ENCODE results near the gene SH2D3A.

GRCh38 chr19:6760606-6761005 lies 6.6 kb downstream of the SH2D3A start:
- TF ChIP-seq CTCF (conservative IDR thresholded peaks at IDR 0.05) (no peak), ZFX (IDR thresholded peaks at IDR 0.05) (no peak)
